H9 (cell line): ENCODE data around the gene WSB2. TPM values are rescaled to one million over a fixed set of nuclear protein-coding genes. Genes with fewer than 3 reads are reported as not detected.

Experiments
- DNase-seq: peaks from one replicate; pipeline ENCODE4 v3.0.0-alpha.2; 2017
- H2AFZ ChIP-seq: one replicate; pipeline ENCODE4 v1.6.1; 2013; ENCODE audit warnings: mild to moderate bottlenecking, low read length, control low read depth, moderate library complexity
- H2AK5ac ChIP-seq: 2 replicates; pipeline ENCODE4 v1.6.1; 2013; ENCODE audit warnings: low read length, control low read depth, mixed read lengths; ENCODE audit not compliant: insufficient read length
- H2BK120ac ChIP-seq: one replicate; pipeline ENCODE4 v1.6.1; 2013; ENCODE audit warnings: low read depth, mild to moderate bottlenecking, low read length, control low read depth, inconsistent platforms; ENCODE audit not compliant: poor library complexity, severe bottlenecking
- H2BK12ac ChIP-seq: 2 replicates; pipeline ENCODE4 v1.6.1; 2013; ENCODE audit warnings: low read length, control low read depth, mixed read lengths, low read depth; ENCODE audit not compliant: insufficient read length
- H2BK15ac ChIP-seq: 2 replicates; pipeline ENCODE4 v1.6.1; 2013; ENCODE audit warnings: low read depth, low read length, control low read depth
- H2BK20ac ChIP-seq: one replicate; pipeline ENCODE4 v1.6.1; 2013; ENCODE audit warnings: low read depth, mild to moderate bottlenecking, low read length, control low read depth, inconsistent platforms; ENCODE audit not compliant: poor library complexity, severe bottlenecking
- H2BK5ac ChIP-seq: 2 replicates; pipeline ENCODE4 v1.6.1; 2013; ENCODE audit warnings: low read length, control low read depth, mixed read lengths; ENCODE audit not compliant: insufficient read length
- H3K14ac ChIP-seq: 2 replicates; pipeline ENCODE4 v1.6.1; 2013; ENCODE audit warnings: low read length, control low read depth; ENCODE audit not compliant: insufficient read depth
- H3K18ac ChIP-seq: 2 replicates; pipeline ENCODE4 v1.6.1; 2013; ENCODE audit warnings: low read depth, mild to moderate bottlenecking, mixed read lengths, low read length, control low read depth; ENCODE audit not compliant: insufficient read length
- H3K23ac ChIP-seq: 2 replicates; pipeline ENCODE4 v1.6.1; 2013; ENCODE audit warnings: low read length, control low read depth, mixed read lengths, low read depth; ENCODE audit not compliant: insufficient read length
- H3K23me2 ChIP-seq: 2 replicates; pipeline ENCODE4 v1.6.1; 2013; ENCODE audit warnings: low read depth, mild to moderate bottlenecking, mixed read lengths, low read length, control low read depth; ENCODE audit not compliant: insufficient read length, poor library complexity, severe bottlenecking
- H3K27ac ChIP-seq: 2 replicates; pipeline ENCODE4 v1.5.1; 2013; ENCODE audit warnings: low read length, control low read depth, mixed read lengths, low read depth; ENCODE audit not compliant: insufficient read length
- H3K27me3 ChIP-seq: 2 replicates; pipeline ENCODE4 v1.6.1; 2013; ENCODE audit warnings: low read length, control low read depth, inconsistent platforms; ENCODE audit not compliant: insufficient read depth
- H3K4ac ChIP-seq: 2 replicates; pipeline ENCODE4 v1.6.1; 2013; ENCODE audit warnings: low read depth, mild to moderate bottlenecking, control low read depth, inconsistent platforms, low read length, moderate library complexity
- H3K4me1 ChIP-seq: 2 replicates; pipeline ENCODE4 v1.6.1; 2013; ENCODE audit warnings: low read length, control low read depth, inconsistent platforms; ENCODE audit not compliant: insufficient read depth
- H3K4me2 ChIP-seq: 2 replicates; pipeline ENCODE4 v1.6.1; 2013; ENCODE audit warnings: low read length, control low read depth, mixed read lengths; ENCODE audit not compliant: insufficient read length, insufficient read depth
- H3K56ac ChIP-seq: 2 replicates; pipeline ENCODE4 v1.6.1; 2013; ENCODE audit warnings: low read depth, mild to moderate bottlenecking, mixed read lengths, low read length, control low read depth; ENCODE audit not compliant: insufficient read length
- H3K79me1 ChIP-seq: 2 replicates; pipeline ENCODE4 v1.6.1; 2013; ENCODE audit warnings: low read depth, mild to moderate bottlenecking, moderate library complexity, low read length, control low read depth, inconsistent platforms; ENCODE audit not compliant: insufficient read depth, poor library complexity, severe bottlenecking
- H3K79me2 ChIP-seq: 2 replicates; pipeline ENCODE4 v1.6.1; 2013; ENCODE audit warnings: low read length, control low read depth, inconsistent platforms; ENCODE audit not compliant: insufficient read depth
- H3K9ac ChIP-seq: 2 replicates; pipeline ENCODE4 v1.6.1; 2013; ENCODE audit warnings: low read length, control low read depth, mixed read lengths; ENCODE audit not compliant: insufficient read length; ENCODE audit errors: extremely low read depth
- H3K9me3 ChIP-seq: one replicate; pipeline ENCODE4 v1.6.1; 2013; ENCODE audit warnings: low read depth, low read length, inconsistent platforms; ENCODE audit not compliant: control insufficient read depth
- H3T11ph ChIP-seq: one replicate; pipeline ENCODE4 v1.6.1; 2013; ENCODE audit warnings: mild to moderate bottlenecking, low read length, control low read depth, inconsistent platforms
- H4K20me1 ChIP-seq: one replicate; pipeline ENCODE4 v1.6.1; 2013; ENCODE audit not compliant: control insufficient read depth, insufficient read length, insufficient read depth
- H4K5ac ChIP-seq: 2 replicates; pipeline ENCODE4 v1.6.1; 2013; ENCODE audit warnings: low read depth, mild to moderate bottlenecking, mixed read lengths, low read length, control low read depth; ENCODE audit not compliant: insufficient read length
- H4K8ac ChIP-seq: replicated peaks from 2 replicates; pipeline ENCODE4 v1.6.1; 2013; ENCODE audit warnings: low read length, control low read depth, mixed read lengths, low read depth; ENCODE audit not compliant: insufficient read length
- H4K91ac ChIP-seq: 2 replicates; pipeline ENCODE4 v1.6.1; 2013; ENCODE audit warnings: low read depth, mild to moderate bottlenecking, moderate library complexity, mixed read lengths, low read length, control low read depth; ENCODE audit not compliant: insufficient read length
- H3K27ac Mint-ChIP-seq, 3 experiments: 2 replicates in 2 of 3; 3 replicates in 1 of 3; pipeline ENCODE4 v1.8.0; 2020 to 2021; ENCODE audit warnings: mixed read lengths in 3 of 3, mild to moderate bottlenecking in 1 of 3, moderate library complexity in 1 of 3
- H3K27me3 Mint-ChIP-seq: 2 replicates; pipeline ENCODE4 v1.8.0; 2021; ENCODE audit warnings: low read depth, mild to moderate bottlenecking, moderate library complexity, mixed read lengths
- H3K36me3 Mint-ChIP-seq, 3 experiments: 2 replicates in 2 of 3; 3 replicates in 1 of 3; pipeline ENCODE4 v1.8.0; 2020 to 2021; ENCODE audit warnings: low read depth in 3 of 3, mixed read lengths in 3 of 3; ENCODE audit not compliant: insufficient read depth in 1 of 3
- H3K4me1 Mint-ChIP-seq, 2 experiments: 2 replicates each; pipeline ENCODE4 v1.8.0; 2020; ENCODE audit warnings: mixed read lengths in 2 of 2
- H3K4me3 Mint-ChIP-seq, 2 experiments: 2 replicates in 1 of 2; 3 replicates in 1 of 2; pipeline ENCODE4 v1.8.0; 2020 to 2021; ENCODE audit warnings: mild to moderate bottlenecking in 2 of 2, mixed read lengths in 2 of 2, moderate library complexity in 1 of 2
- H3K9me3 Mint-ChIP-seq, 2 experiments: 2 replicates in 1 of 2; 3 replicates in 1 of 2; pipeline ENCODE4 v1.8.0; 2020; ENCODE audit warnings: mild to moderate bottlenecking in 2 of 2, mixed read lengths in 2 of 2, moderate library complexity in 1 of 2
- CTCF ChIP-seq: fragments of 200-600 bp; sonication (generic); conservative IDR thresholded peaks from 3 replicates; pipeline ENCODE4 v1.8.0; 2021; ENCODE audit warnings: antibody characterized with exemption, mild to moderate bottlenecking
- WGBS: extraction: QIAGEN DNeasy Blood & Tissue Kit; methylation state at CpG from one replicate; pipeline ENCODE4 v1.1.7; 2013; ENCODE audit warnings: missing lambda C conversion rate, low lambda C conversion rate, mixed read lengths; ENCODE audit not compliant: insufficient read length; ENCODE audit errors: extremely low coverage; 5-methylcytosine and 5-hydroxymethylcytosine counted together
- total RNA-seq: library from RNA; stranded (reverse); gene quantifications from 2 replicates; pipeline ENCODE4 v1.2.1, GENCODE V29; 2021

Gene WSB2
- total RNA-seq, 1 experiment from 2014 or later: 58.6 TPM

- Histone ChIP-seq H3K9me3 (no peaks in the 10 kb centered on the region), H2BK120ac (no peak overlapping the region), H2AFZ (no peak overlapping the region), H3K27me3 (no peaks in the 10 kb centered on the region), H3K23ac (no peak overlapping the region), H2BK12ac (no peak overlapping the region), H3K79me2 (peaks cover 10% of the 10 kb centered on the region; the same call in 1 of the 2 replicates), H3K23me2 (peaks cover 6% of the 10 kb centered on the region), H3K9ac (no peak overlapping the region), H4K5ac (no peak overlapping the region), H3K79me1 (peaks cover 9% of the 10 kb centered on the region), H3K27ac (no peak overlapping the region), H2BK20ac (no peak overlapping the region), H3K4me2 (no peak overlapping the region), H2BK15ac (no peak overlapping the region), H3K56ac (no peak overlapping the region), H4K91ac (no peak overlapping the region), H2BK5ac (no peak overlapping the region), H3K18ac (no peak overlapping the region), H4K8ac (no peak overlapping the region), H3K4ac (no peak overlapping the region), H3K14ac (no peak overlapping the region), H2AK5ac (no peak overlapping the region), H3T11ph (no peak overlapping the region), H4K20me1 (no peaks in the 10 kb centered on the region), H3K4me1 (peaks cover 7% of the 10 kb centered on the region; the same call in 1 of the 2 replicates)
- Mint-ChIP-seq H3K4me3 (0 out of 5 replicates have a peak overlapping the region, but pooled peaks of 1 of the 2 experiments have one; percentile 31), H3K27ac (peak overlapping the region in 2 of 3 experiments; percentile 90; a peak in 4 of 7 replicates), H3K27me3 (no peaks in the 10 kb centered on the region), H3K36me3 (peaks cover 18 to 54% (median 19%) of the 10 kb centered on the region in 3 experiments), H3K9me3 (no peaks in the 10 kb centered on the region), H3K4me1 (peaks cover 20 to 21% of the 10 kb centered on the region in 2 experiments)
- no CpG with 5 or more reads among the region's 3 CpGs for WGBS
- no peak for TF ChIP-seq CTCF
- no peak for DNase-seq
Measured at GRCh38 chr12:118098401-118098800, 37.4 kb upstream of the WSB2 start.
